DMS153 (cell line): ENCODE results near the gene THEMIS2.
"Not testable (repeated sequence)": the region's sequence is repeated elsewhere in the genome, so short reads cannot be mapped to it uniquely, and the experiment has no call there.

Experiments
- DNase-seq: peaks from one replicate; lab custom pipeline; 2025; lab: John Stamatoyannopoulos, UW

The THEMIS2 gene

DNA sequence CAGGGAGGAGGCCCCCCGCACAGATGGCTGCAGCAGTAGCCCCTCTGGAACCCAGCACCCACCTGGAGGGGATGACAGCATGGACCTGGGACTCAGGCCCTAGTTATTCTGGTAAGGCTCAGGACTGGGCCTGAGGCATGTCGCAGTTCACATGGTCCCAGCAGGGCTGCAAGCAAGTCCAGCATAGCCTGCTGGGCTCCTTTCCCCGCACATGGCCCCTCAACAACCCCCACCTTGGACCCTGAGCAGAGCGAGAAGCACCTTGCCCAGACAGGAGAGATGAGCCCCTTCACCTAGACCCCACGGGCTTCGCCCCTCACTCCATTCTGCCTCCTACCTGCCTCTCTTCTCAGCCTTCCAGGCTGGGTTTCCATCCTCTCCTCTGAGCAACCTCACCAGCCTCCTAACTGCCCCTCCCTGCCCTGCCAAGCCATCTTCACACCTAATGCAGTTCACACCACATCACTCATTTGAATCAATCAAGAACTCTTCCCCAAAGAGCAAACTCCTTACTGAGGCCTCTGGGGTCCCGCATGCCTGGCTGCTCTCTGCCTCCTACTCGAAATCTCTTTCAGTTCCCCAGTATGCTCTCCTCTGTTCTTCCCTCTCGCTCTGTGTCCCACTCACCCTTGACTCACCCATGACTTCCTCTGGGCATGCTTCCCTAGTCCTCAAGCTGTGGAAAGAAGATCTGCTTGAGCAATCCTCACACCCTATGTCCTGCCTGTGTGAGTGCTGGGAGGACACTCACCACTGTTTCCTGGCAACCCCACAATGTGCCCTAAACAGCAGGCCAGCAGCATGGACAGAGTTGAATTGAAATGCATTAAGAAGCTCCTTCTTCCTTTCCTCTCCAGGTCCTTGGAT is 9.4 kb upstream of the THEMIS2 start:
- peak; percentile 21 for DNase-seq

DNA sequence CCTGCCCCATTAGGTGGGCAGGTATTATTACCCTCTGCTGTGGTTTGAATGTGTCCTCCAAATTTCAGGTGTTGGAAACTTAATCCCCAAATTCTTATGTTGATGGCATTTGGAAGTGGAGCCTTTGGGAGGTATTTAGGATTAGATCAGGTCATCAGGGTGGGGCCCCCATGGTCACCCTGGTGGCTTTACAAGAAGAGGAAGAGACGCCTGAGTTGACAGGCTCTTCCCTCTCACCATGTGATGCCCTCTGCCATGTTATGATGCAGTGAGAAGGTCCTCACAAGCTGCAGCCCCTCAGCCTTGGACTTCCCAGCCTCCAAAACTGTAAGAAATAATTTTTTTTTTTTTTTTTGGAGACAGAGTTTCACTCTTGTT is 8.8 kb upstream of the THEMIS2 start:
- DNase-seq: no peak

DNA sequence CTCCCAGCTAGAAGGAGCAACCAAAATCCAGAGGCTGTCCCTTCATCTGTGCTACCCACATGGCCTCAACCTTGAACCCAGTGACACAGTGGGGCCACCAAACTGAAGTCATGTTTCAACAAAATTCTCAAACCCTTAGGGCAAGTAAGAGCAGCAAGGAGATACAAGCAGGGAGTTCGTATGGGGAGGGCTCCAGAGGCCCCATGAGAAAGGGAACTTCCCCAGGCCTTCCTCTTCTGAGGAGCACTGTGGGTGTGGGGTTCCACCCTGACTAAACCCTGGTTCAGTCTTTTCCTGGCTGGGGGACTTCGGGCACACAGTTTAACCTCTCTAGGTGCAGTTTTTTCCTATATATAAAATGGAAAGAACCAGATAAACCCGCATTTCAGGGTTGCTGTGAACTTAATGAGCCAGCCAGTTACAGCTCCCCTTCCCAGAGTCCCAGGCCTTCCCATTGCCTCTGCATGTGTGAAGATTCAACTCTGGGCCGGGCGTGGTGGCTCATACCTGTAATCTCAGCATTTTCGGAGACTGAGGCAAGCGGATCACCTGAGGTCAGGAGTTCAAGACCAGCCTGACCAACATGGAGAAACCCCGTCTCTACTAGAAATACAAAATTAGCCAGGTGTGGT is 8.0 kb upstream of the THEMIS2 start:
- DNase-seq: no peak

DNA sequence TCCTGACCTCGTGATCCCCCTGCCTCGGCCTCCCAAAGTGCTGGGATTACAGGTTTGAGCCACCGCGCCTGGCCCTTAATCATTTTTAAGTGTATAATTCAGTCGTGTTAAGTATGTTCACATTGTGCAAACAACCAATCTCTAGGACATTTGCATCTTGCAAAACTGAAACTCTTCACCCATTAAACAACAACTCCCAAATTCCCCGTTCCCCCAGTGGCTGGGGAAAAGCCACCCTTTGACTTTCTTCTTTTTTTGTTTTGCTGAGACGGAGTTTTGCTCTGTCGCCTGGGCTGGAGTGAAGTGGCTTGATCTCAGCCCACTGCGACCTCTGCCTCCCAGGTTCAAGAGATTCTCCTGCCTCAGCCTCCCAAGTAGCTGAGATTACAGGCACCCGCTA is 6.5 kb upstream of the THEMIS2 start:
- no peak for DNase-seq

DNA sequence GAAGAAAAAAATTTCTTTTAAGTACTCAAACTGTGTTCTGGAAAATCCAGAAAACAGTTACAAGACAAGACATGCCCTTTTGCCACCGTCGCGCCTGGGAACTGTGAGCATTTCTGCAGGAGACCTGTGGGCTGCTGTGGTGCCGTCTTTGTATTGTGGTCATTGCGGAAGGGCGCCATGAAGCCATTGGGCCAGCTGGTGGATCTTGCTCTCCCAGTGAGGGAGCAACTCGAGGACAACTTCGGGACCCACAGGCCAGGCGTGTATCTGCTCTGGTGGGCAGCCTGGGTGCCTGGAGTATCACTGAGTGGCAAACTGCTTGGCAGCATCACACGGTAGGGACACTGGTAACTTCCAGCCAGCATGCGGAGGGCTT is 3.8 kb upstream of the THEMIS2 start:
- DNase-seq: no peak

DNA sequence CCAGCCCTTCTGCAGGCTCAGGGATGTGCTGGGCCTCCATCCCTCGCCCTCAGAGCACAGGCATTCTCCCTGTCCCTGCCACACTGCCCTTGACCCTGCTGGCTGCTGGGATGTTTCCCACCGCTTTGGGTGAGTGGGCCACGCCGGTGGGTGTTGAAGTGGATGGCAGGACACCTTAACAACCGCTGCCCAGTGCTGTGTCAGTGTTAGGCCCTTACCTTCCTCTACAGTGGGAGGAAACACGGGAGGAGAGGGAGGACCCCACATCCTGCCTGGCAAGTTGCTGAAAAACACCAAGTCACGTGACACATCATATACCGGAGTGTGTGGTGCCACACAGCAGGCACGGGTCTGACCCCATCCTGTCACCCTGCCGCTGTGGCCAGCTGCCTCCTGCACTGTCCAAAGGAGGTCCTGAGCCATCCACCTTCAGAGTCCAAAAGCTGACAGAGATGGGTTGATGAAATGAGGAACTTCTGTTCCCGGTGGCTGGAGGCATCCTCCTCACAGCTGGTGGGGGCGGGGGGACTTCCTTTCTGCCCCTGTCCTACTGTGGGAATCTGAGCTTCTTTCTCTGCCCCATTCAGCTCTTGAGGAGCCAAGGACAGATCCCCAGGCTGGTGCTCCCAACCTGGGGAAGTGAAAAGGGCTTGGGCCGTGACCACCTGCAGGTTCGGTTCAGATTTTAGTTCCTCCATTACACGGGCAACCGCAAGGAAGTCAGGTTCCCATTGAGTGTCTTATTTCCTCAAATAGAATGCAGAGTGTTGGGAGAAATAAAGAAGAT is 3.2 kb upstream of the THEMIS2 start:
- DNase-seq: peak; percentile 64

DNA sequence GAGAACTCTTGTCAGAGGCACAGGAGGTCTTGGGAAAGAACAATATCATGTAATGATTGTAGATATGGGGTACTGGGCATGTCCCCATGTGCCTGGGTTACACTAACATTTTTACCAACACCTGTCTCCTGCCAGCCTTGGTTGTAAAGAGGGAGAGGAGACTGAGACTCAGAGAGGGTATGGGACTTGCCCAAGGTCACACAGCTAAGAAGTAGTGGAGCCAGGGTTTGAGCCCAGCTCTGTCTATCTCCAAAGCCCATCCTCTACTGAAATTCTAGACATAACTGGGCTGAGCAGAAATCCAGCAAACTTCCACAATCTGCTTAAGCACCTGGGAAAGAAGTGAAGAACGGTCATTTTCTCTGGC is 2.6 kb upstream of the THEMIS2 start:
- no peak for DNase-seq

DNA sequence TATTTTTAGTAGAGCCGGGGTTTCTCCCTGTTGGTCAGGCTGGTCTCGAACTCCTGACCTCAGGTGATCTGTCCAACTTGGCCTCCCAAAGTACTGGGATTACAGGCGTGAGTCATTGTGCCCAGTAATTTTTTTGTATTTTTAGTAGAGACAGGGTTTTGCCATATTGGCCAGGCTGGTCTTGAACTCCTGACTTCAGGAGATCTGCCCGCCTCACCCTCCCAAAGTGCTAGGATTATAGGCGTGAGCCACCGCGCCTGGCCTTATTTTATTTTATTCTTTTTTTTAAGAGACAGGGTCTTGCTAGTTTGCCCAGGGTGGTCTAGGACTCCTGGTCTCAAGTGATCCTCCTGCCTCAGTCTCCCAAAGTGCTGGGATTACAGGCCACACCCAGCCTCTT is 1.3 kb upstream of the THEMIS2 start:
- DNase-seq: not testable (repeated sequence)

DNA sequence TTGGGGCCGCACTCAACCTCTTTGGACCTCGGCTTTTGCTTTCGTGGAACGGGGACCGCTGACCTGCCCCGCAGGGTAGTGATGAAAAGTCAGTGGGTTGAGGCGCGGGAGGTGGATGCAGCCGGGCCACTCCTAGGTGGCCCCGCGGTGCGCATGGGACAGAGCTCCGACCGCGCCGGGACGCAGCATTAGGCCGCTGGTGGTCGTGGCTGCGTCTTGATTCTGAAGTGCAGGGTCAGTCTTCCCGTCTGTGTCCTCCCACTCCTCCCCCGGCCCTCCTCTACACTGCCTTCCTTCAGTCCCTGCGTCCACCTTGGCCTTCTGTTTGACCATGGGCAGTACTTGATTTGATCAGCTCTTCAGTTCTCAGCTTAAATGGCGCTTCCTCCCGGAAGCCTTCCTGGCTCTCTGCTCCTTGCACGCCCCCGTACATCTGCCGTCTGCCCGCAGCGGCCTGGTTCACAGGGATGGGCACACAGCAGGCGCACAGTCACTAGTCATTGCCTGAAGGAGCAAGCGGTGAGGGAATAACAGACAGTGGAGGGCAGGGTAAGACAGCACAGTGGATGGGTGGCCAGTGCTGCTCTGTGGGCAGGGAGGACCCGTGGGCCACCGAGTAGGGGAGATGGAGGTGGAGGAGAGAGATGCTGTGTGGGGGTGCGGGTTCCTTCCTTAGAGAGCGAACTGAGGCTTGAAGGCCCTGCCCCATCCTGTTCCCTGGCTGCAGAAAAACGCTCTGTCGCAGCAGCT is 633 bp downstream of the THEMIS2 start:
- no peak for DNase-seq

DNA sequence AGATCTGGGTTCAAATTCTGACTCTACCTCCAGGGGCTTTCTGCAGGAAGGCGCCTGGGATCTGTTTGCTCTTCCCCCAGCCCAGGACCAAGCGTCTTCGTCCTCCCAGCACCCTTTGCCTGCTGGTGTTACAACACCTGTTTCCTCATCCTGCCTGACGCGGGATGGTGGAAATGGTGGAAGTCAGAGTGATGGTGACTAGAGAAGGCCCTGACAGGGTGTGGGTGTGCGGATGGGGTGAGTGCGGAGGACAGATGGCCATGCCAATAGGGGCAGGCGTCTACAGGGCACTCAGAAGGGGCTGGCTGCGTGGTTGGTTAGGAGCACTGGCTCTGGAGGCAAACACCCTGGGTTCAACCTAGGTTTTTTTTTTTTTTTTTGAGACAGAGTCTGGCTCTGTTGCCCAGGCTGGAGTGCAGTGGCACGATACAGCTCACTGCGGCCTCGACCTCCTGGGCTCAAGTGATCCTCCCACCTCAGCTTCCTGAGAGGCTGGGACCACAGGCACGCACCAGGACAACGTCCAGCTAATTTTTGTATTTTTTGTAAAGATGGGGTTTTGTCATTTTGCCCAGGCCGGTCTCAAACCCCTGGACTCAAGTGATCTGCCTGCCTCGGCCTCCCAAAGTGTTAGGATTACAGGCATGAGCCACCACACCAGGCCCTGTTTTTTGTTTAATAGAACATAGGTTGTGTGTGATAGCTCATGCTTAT is 1.5 kb downstream of the THEMIS2 start:
- no peak for DNase-seq

DNA sequence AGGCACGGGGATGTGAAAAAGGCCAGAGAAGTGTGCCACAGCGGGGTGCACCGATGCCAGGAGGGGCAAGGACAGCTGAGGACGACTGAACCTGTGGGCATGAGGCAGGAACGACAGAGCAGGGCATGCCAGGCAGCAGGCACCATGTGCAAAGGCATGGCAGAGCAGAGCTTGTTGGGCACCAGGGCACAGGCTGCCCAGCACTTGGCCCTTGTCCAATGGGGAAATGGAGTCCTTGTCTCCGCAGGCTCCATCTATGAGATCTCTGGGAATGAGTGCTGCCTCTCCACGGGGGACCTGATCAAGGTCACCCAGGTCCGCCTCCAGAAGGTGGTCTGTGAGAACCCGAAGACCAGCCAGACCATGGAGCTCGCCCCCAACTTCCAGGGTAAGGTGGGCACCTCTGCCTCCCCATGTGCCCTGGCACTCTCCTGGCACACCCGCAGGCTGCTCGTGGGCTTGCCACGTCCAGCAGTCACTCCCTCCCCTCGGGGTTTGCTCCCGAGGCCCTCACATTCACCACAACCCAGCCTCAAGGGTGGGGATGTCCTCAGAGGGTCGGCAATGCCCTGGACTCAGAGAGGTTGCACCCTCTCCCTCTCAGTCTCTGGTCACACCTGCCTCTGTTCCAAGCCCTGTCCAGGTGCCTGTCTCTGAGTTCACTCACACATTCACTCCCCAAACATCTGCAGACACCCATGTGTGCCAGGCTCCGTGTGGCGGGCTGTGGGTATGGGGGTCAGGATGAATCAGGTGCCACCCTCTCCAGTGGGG is 4.2 kb downstream of the THEMIS2 start:
- DNase-seq: no peak

DNA sequence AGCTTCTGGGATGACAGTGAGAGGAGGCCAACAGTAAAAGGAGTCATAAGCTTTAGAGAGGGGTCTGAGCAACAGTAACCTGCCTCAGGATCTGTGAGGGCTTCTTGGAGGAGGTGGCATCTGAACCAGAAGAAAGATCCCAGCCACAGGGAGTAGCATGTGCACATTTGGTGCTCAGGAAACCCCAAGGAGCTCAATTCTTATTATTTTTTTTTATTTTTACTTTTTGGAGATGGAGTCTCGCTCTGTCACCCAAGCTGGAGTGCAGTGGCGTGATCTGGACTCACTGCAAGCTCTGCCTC is 4.7 kb downstream of the THEMIS2 start:
- DNase-seq: no peak

DNA sequence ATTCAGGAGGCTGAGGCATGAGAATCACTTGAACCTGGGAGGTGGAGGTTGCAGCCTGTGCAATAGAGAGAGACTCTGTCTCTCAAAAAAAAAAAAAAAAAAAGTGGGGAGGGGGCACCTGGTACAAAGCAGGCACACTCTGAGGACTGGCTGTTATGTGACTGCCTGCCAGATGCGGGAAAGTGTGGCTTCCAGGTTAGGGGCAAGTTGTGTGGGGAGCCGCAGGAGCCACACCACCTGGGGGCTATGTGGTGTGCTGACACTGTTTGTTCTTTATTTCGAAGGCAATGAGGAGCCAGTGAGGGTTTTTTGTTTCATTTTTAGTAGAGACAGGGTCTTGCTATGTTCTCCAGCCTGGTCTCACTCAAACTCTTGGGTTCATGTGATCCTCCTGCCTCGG is 5.7 kb downstream of the THEMIS2 start:
- no peak for DNase-seq

DNA sequence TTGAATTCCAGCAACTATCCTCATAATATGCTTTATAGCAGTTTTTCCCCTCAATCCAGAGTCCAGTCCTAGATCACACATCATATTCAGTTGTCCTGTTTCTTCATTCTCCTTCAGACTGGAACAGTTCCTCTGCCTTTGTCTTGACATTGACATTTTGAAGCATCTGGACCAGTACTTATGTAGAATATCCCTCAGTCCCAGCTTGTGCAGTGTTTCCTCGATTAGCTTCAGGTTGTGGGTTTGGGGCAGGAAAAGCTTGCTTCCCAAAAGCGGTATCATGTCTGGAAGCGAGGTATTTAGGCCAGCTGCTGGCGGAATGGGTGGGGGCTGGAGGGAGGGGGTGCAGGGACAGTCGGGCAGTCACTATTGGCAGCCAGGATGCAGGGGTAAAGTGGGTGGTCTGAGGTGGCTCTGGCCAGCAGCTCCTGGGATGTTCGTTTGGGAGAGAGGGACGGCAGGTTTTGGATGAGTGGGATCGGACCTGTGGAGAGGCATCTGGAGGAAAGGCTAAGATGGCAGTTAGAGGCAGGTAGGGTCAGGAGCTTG is 6.5 kb downstream of the THEMIS2 start:
- DNase-seq: no peak

DNA sequence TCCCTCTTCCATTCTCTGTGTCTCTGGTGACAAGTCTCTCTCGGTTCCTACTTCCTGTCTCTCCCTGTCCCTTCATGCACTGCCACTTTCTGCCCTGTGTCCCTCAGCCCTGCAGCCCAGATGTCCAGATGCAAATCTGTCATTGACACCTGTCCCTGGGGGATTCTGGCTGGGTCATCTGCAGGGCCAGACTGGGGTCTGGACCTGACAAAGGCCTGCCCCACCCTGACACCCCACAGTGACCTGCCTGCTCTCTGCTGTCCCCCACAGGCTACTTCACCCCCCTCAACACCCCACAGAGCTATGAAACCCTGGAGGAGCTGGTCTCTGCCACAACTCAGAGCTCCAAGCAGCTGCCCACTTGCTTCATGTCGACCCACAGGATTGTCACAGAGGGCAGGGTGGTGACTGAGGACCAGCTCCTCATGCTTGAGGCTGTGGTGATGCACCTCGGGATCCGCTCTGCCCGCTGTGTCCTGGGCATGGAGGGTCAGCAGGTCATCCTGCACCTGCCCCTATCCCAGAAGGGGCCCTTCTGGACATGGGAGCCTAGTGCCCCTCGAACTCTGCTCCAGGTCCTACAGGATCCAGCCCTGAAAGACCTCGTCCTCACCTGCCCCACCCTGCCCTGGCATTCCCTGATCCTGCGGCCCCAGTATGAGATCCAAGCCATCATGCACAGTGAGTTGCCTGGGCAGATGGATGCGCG is 7.2 kb downstream of the THEMIS2 start:
- DNase-seq: no peak

DNA sequence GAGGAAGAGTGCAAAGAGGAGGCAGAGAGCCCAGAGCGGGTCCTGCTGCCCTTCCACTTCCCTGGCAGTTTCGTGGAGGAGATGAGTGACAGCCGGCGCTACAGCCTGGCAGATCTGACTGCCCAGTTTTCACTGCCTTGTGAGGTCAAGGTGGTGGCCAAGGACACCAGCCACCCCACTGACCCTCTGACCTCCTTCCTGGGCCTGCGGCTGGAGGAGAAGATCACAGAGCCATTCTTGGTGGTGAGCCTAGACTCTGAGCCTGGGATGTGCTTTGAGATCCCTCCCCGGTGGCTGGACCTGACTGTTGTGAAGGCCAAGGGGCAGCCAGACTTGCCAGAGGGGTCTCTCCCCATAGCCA is 10.2 kb downstream of the THEMIS2 start:
- no peak for DNase-seq

DNA sequence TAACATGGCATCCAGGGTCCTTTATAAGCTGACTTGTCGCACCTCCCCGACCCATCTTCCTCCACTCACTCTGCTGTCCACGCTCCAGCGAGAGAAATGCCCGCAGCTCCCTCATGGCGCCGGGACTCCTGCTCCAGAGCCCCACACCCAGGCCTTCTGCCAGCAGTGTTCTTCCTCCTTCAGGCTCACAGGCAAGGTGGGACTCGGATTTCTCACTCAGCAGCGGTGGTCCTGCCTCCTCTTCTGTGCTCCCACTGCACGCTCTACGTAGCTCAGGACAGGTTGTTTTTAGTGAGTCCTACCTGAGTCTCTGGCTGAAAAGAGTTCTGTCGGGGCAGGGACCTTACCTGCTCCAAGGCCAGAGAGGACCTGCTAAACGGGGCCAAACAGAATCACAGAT is 11.2 kb downstream of the THEMIS2 start:
- no peak for DNase-seq

DNA sequence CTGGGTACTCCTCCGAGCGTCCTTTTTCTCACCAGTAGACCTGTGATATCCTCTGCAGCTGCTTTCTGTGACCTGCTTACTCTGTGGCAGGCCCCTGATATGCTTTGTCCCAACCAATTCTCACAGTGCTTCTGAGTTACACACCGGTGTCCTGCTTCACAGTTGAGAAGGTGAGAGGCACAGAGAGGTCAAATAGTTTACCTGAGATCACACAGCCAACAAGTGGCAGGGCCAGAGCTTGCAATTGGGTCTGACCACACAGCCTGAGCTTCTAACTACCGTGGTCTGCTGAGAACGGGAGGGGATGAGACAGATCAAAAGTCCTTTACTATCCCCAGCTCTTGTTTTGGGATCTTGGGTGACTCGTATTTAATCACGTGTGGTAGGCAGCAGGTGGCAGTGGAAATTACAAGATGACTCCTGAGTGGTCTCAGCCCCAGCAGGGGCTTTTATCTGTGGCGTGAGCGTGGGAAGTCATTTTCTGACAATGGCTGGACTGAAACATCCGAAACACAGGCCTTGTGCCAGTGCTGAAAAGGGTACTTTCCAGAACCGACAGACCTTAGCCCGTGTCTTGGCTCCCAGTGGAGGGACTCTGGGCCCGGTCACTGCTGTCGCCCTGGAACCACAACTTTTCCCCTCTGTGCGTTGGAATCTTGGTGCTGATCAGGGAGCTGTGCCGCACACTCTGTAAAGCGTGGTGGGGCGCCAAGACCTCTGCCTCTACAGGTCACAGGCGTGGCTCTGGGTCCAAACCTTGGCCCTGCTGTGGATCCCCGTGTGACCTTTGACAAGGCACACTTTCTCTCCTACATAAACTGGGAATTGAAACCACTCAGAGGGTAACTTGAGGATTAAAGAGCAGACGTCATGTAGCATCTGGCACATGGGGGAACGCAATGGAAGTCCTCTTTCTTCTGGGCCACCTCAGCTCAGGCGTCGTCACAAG is 11.9 kb downstream of the THEMIS2 start:
- no peak for DNase-seq

DNA sequence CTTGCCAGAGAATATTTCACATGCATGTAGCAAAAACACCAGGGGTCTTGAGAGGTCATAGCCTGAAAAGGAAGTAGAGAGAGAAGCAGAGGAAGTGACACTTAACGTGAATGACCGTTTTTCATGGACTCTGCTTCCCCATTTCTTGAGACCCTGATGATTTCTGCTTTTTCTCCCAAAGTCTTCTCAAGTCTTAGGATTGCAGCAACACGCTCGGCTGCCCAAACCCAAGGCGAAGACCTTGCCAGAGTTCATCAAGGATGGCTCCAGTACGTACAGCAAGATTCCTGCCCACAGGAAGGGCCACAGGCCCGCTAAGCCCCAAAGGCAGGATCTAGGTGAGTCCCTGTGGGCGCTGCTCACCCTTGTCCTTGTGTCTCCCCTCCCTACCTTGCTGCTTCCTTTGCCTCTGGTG is 12.8 kb downstream of the THEMIS2 start:
- DNase-seq: no peak
